Hematopoietic multipotent progenitor cell (in vitro differentiated cells): ENCODE data around the gene PTPMT1. TPM values are rescaled to one million over a fixed set of nuclear protein-coding genes. Genes with fewer than 3 reads are reported as not detected.
A peak's percentile ranks its signal among the peaks of the same experiment; 100 is the strongest.

Experiments
- DNase-seq, 3 donors: peaks; one replicate each; pipeline ENCODE4 v3.0.0-alpha.2; 2011 to 2015; ENCODE audit warnings: low read depth in 2 of 3, low spot score in 2 of 3
- small RNA-seq: library from RNA; depleted of rRNA; stranded (forward); fragments of <200 nt; gene quantifications from one replicate; pipeline ENCODE3, GENCODE V24; 2012
- total RNA-seq: library from RNA; depleted of rRNA; stranded (reverse); fragments of >200 nt; gene quantifications from one replicate; pipeline ENCODE4 v1.2.3, GENCODE V29; 2012

Gene PTPMT1
- total RNA-seq, 1 donor: 110 TPM

DNA sequence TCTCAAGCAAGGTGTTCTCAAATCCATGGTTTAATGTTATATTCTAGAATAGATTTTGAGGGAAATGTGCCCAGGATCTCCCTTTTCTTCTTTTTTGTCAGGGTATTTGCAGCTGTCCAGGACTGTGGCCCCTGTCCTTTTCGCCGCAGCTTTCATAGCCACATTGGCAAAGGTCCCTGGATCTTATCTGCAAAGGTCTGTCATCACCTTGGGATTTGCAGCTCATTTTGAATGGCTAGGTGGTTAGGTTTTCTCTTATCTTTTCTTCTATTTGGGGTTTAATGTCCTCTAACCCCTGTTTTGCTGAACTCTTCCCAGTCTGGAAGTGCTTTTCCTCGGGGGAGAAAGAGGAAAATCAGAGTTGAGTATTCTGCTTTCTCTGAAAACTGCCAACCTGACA, 40.5 kb downstream of the PTPMT1 start:
- no peak for DNase-seq

DNA sequence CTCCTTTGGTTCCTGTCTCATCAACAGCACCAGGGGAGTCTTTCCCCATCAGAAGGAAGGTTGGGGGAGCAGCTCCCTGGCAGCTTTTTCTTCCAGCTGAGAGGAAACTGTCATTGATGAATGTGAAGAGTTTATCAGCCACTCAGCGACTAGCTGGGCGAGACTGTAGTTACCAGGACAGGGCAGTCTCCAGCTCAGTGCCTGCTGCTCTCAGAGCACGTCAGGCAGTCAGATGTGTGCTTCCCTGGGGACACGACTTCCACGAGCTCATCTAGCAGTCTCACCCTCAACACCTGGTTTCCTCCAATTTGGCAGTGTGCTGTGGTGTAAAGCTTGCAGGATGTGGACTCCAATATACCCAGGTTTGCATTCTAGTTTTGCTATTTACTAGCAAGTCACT, 41.3 kb downstream of the PTPMT1 start:
- DNase-seq: no peak

DNA sequence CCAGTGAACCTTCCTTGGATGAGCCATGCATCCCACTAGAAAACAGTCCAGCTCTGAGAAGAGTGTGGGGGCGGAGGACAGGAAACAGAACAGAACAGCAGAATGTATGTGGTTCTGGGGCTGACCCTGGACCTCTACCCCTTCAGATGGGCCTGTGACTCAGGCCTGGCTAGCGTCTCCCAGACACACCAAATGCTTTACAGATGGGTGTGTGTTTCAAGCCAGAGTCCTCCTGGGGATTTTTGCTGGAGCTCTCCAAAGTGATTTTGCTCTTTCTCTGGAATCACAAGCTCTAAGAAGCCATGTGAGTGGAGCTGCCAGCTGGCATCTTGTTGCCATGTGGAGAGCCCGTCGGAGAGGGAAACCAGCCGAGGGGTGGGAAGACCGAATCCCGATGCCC, 42.0 kb downstream of the PTPMT1 start:
- DNase-seq: no peak

DNA sequence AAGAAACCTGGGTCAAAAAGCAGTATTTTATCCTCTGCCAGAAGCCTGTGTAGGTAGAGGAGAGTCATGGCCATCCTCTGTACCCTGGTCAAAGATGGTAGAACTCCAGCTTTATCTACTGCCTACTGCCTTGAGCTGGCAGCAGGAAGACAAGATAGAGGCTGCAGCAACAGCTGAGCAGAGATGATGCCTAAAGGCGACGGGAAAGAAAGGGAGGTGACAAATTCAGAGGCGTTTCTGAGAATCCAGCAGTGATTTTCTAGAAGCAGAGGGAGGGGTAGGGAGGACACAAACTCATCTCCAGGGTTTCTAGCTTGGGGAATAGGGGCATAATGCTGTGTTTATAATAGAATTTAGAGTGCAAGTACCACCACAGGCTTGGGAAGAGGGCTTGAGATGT, 44.3 kb downstream of the PTPMT1 start:
- DNase-seq: no peak

DNA sequence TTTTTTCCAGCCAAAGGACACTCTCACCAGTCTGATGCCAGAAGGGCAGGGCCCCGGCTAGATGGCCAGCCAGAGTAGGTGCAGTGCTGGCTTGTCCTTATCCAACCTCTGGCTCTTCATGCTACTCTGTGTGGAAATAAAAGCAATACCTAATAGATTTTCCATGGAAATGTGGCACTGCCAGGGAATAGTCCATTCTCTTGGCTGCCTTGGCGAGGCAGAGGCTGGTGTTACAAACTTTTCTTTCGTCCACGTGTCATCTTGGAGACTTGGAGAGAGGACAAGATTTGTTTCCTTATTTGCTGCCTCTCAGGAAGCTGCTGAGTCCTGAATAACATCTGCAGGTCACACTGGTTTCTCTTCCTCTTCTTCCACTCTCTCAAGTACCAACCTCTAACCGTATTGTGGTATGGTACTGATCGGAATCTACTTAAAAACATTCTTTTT, 46.0 kb downstream of the PTPMT1 start:
- peak in 2 of 3 donors; percentile 24 to 67 for DNase-seq

DNA sequence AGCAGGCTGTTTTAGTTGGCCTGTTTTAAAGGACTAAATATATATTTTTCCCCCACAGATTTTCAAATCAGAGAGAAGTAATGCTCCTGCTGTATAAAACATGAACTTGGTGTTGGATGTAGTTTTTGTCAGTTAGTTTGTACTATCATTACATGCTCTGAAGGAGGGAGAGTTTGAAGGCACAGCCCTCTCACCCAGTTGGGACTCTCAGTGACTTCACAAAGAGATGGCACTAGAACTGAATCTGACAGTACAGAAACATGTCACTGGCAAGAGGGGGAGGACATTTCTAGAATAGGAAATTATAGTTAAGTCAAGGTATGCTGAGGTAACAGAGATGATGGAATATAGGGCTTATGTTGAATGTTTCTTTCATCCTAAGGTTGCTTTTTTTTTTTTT, 49.9 kb downstream of the PTPMT1 start:
- no peak for DNase-seq

DNA sequence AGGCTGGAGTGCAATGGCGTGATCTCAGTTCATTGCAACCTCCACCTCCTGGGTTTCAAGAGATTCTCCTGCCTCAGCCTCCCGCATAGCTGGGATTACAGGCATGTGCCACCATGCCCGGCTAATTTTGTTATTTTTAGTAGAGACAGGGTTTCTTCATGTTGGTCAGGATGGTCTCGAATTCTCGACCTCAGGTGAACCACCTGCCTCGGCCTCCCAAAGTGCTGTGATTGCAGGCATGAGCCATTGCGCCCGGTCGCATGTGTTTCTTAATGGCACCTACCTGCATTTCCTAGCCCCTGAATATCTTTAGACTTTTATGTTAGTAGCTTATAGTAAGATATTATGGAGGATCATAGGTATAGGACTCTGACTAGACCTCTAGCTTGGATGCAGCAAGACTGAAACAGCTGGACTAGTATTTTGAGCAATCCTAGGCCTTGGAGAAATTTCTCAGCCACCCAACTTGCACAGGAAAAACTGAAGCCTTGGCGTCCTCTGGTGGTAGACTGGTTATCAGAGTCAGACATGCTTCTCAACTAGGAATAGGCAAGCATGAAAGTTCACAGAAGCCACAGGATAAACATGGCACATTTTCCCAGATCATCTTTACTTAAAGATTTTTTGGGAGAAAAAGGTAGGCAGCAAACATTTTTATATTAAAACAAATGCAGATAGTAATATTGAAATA, 51.5 kb downstream of the PTPMT1 start:
- DNase-seq: peak in 2 of 3 donors; percentile 69 to 86

DNA sequence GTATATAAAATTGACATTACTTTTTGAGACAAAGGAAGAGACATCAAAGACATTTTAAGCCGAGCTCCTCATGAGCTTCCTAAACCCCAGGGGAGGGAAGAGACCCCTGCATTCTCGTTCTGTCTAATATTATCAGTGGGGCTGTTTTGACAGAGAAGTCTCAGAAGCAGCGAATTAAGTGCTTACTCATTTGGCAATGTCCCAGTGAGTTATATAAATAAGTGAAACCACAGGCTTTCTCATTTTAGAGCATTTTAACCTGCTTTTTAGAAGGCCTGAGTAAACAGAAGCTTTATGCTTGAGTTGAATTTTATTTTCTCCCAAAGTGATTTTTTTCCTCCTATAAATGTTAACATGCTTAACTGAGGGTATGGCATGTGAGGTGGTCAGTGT, 52.0 kb downstream of the PTPMT1 start:
- peak in 2 of 3 donors; percentile 23 to 56 for DNase-seq

DNA sequence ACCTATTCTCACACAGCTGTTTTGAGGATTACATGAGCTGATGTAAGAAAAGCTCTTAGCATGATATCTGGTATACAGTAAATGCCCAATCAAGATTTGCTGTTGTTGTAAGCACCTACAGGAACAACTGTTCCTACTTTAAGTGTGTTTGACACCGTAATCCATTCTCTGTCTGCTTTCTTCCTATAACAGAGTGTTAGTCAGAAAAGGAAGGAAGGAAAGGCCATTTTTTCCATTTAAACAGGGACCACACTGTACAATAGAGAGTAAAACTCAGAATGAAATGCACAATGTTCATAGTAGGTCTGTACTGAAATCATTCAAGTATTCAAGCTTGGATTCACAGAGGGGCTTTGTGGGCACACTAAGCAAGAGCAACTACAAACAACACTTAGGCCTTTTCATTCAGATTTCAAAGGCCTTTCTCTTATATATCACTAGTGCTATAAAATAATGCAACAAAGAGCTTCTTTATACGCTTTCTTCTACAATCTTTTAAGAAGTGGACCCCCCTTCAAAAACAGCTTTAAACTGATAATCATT, 55.5 kb downstream of the PTPMT1 start:
- no peak for DNase-seq

Small RNA genes within 50 kb of the gene (small RNA-seq; reads per million reads assigned to genes)
- gene RN7SL652P: not detected
- not detected for gene RNU5E-10P

Other genes starting within 250 kb of the PTPMT1 start
- gene MYBPC3, start 212.9 kb upstream of the PTPMT1 start, total RNA-seq: 0.27 TPM
- gene SPI1, start 187.1 kb upstream of the PTPMT1 start, total RNA-seq: 99.6 TPM
- gene SLC39A13, start 157.0 kb upstream of the PTPMT1 start, total RNA-seq: 26.4 TPM
- 60.3 TPM for gene PSMC3, start 139.2 kb upstream of the PTPMT1 start, total RNA-seq
- gene RAPSN, start 116.5 kb upstream of the PTPMT1 start, total RNA-seq: 0.54 TPM
- gene CELF1, start 12.5 kb upstream of the PTPMT1 start, total RNA-seq: 94.5 TPM
- gene KBTBD4, start 13.4 kb downstream of the PTPMT1 start, total RNA-seq: 33.1 TPM
- 97.8 TPM for gene NDUFS3, start 13.5 kb downstream of the PTPMT1 start, total RNA-seq
- gene FAM180B, start 21.1 kb downstream of the PTPMT1 start, total RNA-seq: 0.27 TPM
- 97.2 TPM for gene C1QTNF4, start 28.8 kb downstream of the PTPMT1 start, total RNA-seq
- 39.3 TPM for gene MTCH2, start 77.0 kb downstream of the PTPMT1 start, total RNA-seq
- gene AGBL2, start 149.8 kb downstream of the PTPMT1 start, total RNA-seq: 1.9 TPM
- 101 TPM for gene FNBP4, start 201.7 kb downstream of the PTPMT1 start, total RNA-seq